Mucosa of descending colon (tissue), 3 donors: ENCODE measurements around the gene MYCBP2. TPM values are rescaled to one million over a fixed set of nuclear protein-coding genes. Genes with fewer than 3 reads are reported as not detected.
"Not testable (repeated sequence)": the region's sequence is repeated elsewhere in the genome, so short reads cannot be mapped to it uniquely, and the experiment has no call there.

Source experiments
- ATAC-seq: fragments of 200-7000 bp; cut with Tn5 transposase; one replicate; pipeline ENCODE4 v1.9.1; 2020; ENCODE audit warnings: mild to moderate bottlenecking, moderate library complexity
- DNase-seq, 3 donors: peaks; one replicate each; pipeline ENCODE4 v3.0.0-alpha.2; 2020
- H3K36me3 ChIP-seq: fragments of 200-600 bp; one replicate; pipeline ENCODE4 v1.8.0; 2021; ENCODE audit warnings: low read depth, mild to moderate bottlenecking
- H3K4me1 ChIP-seq: fragments of 200-600 bp; one replicate; pipeline ENCODE4 v1.8.0; 2021; ENCODE audit warnings: low read depth, mild to moderate bottlenecking
- H3K4me3 ChIP-seq: fragments of 200-600 bp; one replicate; pipeline ENCODE4 v1.8.0; 2021; ENCODE audit warnings: mild to moderate bottlenecking
- H3K9me3 ChIP-seq: fragments of 200-600 bp; one replicate; pipeline ENCODE4 v1.8.0; 2021; ENCODE audit warnings: mild to moderate bottlenecking
- intact Hi-C, 2 donors: fragments of 100-400 bp; cut with DNase I in 1 of 2; cut with micrococcal nuclease in 1 of 2; formaldehyde crosslinking; loops; one replicate each; pipeline versions ENCODE4 v1.11.0 to v1.11.1; 2022; cut with DNase I, micrococcal nuclease
- total RNA-seq, 3 donors: library from RNA; stranded (reverse); fragmentation: NEBNext Ultra II Directional in 2 of 3; extraction: Animal tissue kit (Norgen Biotek cat#: 25700) in 2 of 3; gene quantifications; one replicate each; pipeline versions ENCODE4 v1.2.1 to v1.2.4, GENCODE V29; 2021 to 2023
- TF ChIP-seq, protein P1 (sequence below): fragments of 200-600 bp; IDR thresholded peaks from one replicate; pipeline ENCODE4 v1.8.0; 2022; ENCODE audit warnings: antibody characterized with exemption, mild to moderate bottlenecking
- donor health status: DM: no; HTN: no; CAD: no; lungs with moderate emphysema.
- donor health status: DM: no; HTN: no; CAD: no.
- donor health status: DM: no; HTN: yes; CAD: no.

The MYCBP2 gene
- total RNA-seq, 3 donors from 2014 or later: 27.6 to 81.5 (median 46.1) TPM

DNA sequence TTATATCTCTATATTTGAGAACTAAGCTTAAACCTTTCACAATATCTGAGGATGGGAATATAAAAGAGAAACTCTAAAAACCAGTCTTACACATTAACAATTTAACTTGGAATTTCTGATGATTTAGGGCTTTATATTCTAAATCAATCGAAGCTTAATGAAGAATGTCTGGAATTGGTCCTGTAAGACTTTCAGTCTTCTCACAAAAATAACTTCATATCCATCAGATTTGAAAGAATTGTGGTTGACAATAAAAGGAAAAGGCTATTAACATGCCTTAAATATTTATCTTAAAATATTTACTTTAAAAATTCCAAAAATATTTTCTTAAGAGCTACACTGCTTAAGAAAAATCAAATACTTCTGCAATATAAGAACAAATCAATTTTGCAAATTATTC is 27.3 kb downstream of the MYCBP2 start:
- TF ChIP-seq, protein P1, sequence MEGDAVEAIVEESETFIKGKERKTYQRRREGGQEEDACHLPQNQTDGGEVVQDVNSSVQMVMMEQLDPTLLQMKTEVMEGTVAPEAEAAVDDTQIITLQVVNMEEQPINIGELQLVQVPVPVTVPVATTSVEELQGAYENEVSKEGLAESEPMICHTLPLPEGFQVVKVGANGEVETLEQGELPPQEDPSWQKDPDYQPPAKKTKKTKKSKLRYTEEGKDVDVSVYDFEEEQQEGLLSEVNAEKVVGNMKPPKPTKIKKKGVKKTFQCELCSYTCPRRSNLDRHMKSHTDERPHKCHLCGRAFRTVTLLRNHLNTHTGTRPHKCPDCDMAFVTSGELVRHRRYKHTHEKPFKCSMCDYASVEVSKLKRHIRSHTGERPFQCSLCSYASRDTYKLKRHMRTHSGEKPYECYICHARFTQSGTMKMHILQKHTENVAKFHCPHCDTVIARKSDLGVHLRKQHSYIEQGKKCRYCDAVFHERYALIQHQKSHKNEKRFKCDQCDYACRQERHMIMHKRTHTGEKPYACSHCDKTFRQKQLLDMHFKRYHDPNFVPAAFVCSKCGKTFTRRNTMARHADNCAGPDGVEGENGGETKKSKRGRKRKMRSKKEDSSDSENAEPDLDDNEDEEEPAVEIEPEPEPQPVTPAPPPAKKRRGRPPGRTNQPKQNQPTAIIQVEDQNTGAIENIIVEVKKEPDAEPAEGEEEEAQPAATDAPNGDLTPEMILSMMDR: no peak
- no peaks in the 10 kb centered on the region for H3K4me1 ChIP-seq
- DNase-seq (no peak), ATAC-seq (no peak)
- H3K4me3 ChIP-seq: no peak overlapping the region
- no peaks in the 10 kb centered on the region for H3K9me3 ChIP-seq
- no peaks in the 10 kb centered on the region for H3K36me3 ChIP-seq
- intact Hi-C loops: no loop called here

DNA sequence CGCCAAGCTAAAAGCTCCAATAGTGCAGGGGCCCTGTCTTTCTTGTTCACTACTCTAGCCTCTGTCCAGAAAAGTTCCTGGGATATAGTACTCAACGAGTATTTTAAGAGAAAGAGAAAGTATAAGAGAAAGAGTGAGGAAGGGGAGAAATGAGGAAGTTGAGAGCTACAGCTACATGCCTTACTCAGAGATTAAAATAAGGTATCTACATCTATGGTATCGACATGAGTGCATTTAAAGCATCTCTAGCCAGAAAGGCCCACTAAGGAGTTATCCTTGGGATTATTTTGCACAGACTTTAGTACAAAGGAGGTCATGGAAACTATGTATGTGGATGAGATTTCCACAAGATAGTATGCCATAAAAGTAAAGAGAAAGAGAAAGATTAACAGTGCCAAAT is 28.5 kb downstream of the MYCBP2 start:
- TF ChIP-seq, protein P1: no peak
- Histone ChIP-seq H3K9me3 (no peaks in the 10 kb centered on the region), H3K4me1 (no peaks in the 10 kb centered on the region), H3K36me3 (no peaks in the 10 kb centered on the region), H3K4me3 (no peak overlapping the region)
- ATAC-seq (peak; percentile 36), DNase-seq (no peak)
- intact Hi-C loops: no loop called here

DNA sequence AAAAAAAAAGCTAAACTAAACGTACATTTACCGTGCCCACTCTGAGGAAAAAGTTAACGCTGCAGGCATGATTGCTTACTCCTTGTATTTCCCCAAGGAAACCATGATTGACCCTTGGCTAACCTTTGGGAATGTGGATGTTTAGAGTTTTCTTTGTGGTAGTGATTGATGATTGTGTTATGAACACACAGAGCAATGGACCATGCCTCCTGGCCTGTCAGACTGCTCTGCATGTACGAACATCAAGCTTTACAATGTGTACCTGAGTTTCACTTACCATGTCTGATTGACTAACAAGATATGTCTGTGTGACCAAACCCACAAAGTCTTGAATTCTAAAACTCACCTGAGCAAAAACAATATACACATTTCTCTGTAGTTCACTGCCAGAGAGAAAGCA is 35.1 kb downstream of the MYCBP2 start:
- H3K9me3 ChIP-seq: no peaks in the 10 kb centered on the region
- no peaks in the 10 kb centered on the region for H3K36me3 ChIP-seq
- intact Hi-C loops: no loop called here
- H3K4me3 ChIP-seq: no peak overlapping the region
- TF ChIP-seq, protein P1: no peak
- no peaks in the 10 kb centered on the region for H3K4me1 ChIP-seq
- DNase-seq (no peak), ATAC-seq (no peak)

DNA sequence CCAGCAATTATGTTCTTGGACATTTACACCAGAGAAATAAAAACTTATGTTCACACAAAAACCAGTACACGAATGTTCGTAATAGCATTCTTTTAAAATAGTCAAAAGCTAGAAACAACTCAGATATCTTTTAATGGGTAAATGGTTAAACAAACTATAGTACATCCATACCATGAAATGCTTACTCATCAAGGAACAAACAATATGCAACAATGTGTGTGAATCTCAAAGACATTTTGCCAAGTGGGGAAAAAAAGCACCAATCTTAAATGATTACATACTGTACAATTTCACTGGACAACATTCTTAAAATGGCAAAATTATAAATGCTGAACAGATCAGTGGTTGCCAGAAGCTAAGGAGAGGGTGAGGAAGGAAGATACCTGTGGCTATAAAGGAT is 36.6 kb downstream of the MYCBP2 start:
- ATAC-seq: no peak
- Histone ChIP-seq H3K9me3 (no peaks in the 10 kb centered on the region), H3K36me3 (no peaks in the 10 kb centered on the region), H3K4me3 (no peak overlapping the region), H3K4me1 (no peaks in the 10 kb centered on the region)
- TF ChIP-seq, protein P1: no peak
- intact Hi-C loops: no loop called here
- no peak for DNase-seq

DNA sequence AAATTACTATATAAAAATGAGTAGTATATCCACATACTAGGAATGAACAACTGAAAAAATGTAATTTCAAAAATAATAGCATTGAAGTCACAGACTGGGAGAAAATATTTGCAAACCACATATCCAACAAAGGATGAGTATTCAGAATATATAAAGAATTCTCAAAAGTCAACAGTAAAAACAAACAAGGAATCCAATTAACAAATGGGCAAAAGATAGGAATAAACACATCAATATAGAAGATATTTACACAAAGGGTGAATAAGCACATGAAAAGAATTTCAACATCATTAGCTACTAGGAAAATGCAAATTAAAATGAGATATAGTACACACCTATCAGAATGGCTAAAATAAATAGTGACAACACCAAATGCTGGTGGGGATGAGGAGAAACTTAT is 37.0 kb downstream of the MYCBP2 start:
- DNase-seq: no peak
- no peaks in the 10 kb centered on the region for H3K4me1 ChIP-seq
- TF ChIP-seq, protein P1: no peak
- no peak for ATAC-seq
- no peak overlapping the region for H3K4me3 ChIP-seq
- intact Hi-C loops: no loop called here
- no peaks in the 10 kb centered on the region for H3K36me3 ChIP-seq
- H3K9me3 ChIP-seq: no peaks in the 10 kb centered on the region

DNA sequence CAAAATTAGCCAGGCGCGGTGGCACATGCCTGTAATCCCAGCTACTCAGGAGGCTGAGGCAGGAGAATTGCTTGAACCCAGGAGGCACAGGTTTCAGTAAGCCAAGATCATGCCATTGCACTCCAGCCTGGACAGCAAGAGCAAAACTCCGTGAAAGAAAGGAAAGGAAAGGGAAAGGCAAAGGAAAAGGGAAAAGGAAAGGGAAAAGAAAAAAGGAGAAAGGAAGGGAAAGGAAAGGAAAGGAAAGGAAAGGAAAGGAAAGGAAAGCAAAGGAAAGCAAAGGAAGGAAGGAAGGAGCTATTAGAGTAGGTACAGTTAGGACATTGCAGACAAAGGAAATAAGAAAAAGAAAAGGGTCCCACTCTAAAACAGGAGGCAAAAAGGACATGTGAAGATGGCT is 41.3 kb downstream of the MYCBP2 start:
- intact Hi-C loops, H3K36me3 ChIP-seq, H3K9me3 ChIP-seq, ATAC-seq, H3K4me3 ChIP-seq, H3K4me1 ChIP-seq, DNase-seq: not testable (repeated sequence)
